B cell (primary cell): Measurements from ENCODE around the gene BABAM2.

Experiments used
- CTCF ChIP-seq: fragments of 200-600 bp; IDR thresholded peaks from one replicate; pipeline ENCODE4 v1.8.0; 2022; ENCODE audit warnings: antibody characterized with exemption, mild to moderate bottlenecking
- EZH2 ChIP-seq: IDR thresholded peaks from 2 replicates; pipeline ENCODE4 v1.6.1; 2012; ENCODE audit warnings: borderline replicate concordance, low read depth, mild to moderate bottlenecking, moderate library complexity, low read length; ENCODE audit not compliant: insufficient read depth, poor library complexity, severe bottlenecking

GRCh38 chr2:28161466-28161865, 270.9 kb downstream of the BABAM2 start:
- TF ChIP-seq CTCF (no peak), EZH2 (no peak)
